ENCODE results near the gene POLR2B.

POLR2B gene

DNA sequence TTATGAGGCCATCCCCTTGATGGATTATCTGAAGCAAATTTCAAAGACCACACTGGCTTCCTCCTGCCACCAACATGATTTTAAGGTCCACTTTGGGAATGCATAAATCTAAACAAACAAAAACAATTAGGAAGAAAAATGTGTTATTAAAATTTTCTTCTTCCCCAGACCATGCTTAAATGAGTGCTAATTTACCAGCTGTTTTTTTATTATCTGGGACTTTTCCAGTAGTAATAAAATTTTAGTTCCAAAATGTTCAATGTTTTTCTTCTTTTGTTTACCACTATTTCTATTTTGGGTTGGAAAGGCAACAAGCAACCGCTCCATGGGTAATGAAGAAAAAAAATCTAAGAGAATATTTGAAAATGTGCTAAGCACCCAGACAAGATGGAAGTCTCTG, 62.3 kb downstream of the POLR2B start:
- H3K4me3 ChIP-seq (ENCODE audit: insufficient read depth, low read length, poor library complexity, severe bottlenecking), result no peak overlapping the region
- H3K27ac ChIP-seq (ENCODE audit: low read depth, low read length), result no peak overlapping the region
- no peak for TF ChIP-seq EZH2phosphoT487 (conservative IDR thresholded peaks at IDR 0.05; ENCODE audit: low read length)
- TF ChIP-seq, protein P1, sequence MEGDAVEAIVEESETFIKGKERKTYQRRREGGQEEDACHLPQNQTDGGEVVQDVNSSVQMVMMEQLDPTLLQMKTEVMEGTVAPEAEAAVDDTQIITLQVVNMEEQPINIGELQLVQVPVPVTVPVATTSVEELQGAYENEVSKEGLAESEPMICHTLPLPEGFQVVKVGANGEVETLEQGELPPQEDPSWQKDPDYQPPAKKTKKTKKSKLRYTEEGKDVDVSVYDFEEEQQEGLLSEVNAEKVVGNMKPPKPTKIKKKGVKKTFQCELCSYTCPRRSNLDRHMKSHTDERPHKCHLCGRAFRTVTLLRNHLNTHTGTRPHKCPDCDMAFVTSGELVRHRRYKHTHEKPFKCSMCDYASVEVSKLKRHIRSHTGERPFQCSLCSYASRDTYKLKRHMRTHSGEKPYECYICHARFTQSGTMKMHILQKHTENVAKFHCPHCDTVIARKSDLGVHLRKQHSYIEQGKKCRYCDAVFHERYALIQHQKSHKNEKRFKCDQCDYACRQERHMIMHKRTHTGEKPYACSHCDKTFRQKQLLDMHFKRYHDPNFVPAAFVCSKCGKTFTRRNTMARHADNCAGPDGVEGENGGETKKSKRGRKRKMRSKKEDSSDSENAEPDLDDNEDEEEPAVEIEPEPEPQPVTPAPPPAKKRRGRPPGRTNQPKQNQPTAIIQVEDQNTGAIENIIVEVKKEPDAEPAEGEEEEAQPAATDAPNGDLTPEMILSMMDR (IDR thresholded peaks at IDR 0.05; ENCODE audit: insufficient read depth, low read length, poor library complexity, severe bottlenecking), result no peak
- no peak overlapping the region for H3K4me2 ChIP-seq (ENCODE audit: low read depth, low read length, poor library complexity, severe bottlenecking)
- H3K9me2 ChIP-seq (replicated peaks; ENCODE audit: insufficient read depth, low read length), result no peaks in the 10 kb centered on the region
- no peaks in the 10 kb centered on the region for H3F3A ChIP-seq (ENCODE audit: insufficient read depth)
- no peaks in the 10 kb centered on the region for H3K27me3 ChIP-seq (ENCODE audit: low read length)
- no peak overlapping the region for H2AFZ ChIP-seq (ENCODE audit: low read depth, low read length, severe bottlenecking)
- no peaks in the 10 kb centered on the region for H3K9me3 ChIP-seq (ENCODE audit: insufficient read depth, low read length)
- H4K20me1 ChIP-seq (ENCODE audit: low read depth, low read length), result no peaks in the 10 kb centered on the region
- no peak overlapping the region for H3K9ac ChIP-seq (ENCODE audit: low read length)
- no peaks in the 10 kb centered on the region for H3K36me3 ChIP-seq (ENCODE audit: low read length)
- H3K79me2 ChIP-seq (ENCODE audit: insufficient read depth, low read length), result no peaks in the 10 kb centered on the region

DNA sequence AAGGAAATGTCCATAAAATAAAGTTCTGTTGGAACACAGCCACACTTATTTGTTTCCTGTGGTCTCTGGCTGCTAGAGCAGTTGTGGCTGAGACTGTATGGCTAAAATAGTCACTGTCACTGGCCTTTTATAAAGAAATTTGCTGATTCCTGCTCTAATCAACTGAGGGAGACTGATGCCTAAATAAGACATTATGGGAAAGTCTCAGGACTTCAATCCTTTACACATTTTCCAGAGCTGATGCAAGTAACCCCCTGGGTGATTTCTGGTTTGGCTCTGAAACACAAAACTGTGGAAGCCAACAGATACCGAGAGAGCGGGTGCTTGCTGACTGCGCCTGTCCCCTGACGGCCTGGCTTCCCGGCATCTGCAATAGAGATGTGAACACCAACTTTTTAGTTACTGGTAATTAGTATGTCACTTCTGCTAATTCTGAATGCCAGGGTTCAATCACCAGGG, 64.0 kb downstream of the POLR2B start:
- Histone ChIP-seq H3K4me2 (ENCODE audit: low read depth, low read length, poor library complexity, severe bottlenecking) (no peak overlapping the region), H3K9ac (ENCODE audit: low read length) (no peak overlapping the region), H3K9me2 (replicated peaks; ENCODE audit: insufficient read depth, low read length) (no peaks in the 10 kb centered on the region), H2AFZ (ENCODE audit: low read depth, low read length, severe bottlenecking) (no peak overlapping the region), H3K9me3 (ENCODE audit: insufficient read depth, low read length) (no peaks in the 10 kb centered on the region), H3F3A (ENCODE audit: insufficient read depth) (no peaks in the 10 kb centered on the region), H4K20me1 (ENCODE audit: low read depth, low read length) (no peaks in the 10 kb centered on the region), H3K27ac (ENCODE audit: low read depth, low read length) (no peak overlapping the region), H3K4me3 (ENCODE audit: insufficient read depth, low read length, poor library complexity, severe bottlenecking) (no peak overlapping the region), H3K36me3 (ENCODE audit: low read length) (no peaks in the 10 kb centered on the region), H3K27me3 (ENCODE audit: low read length) (no peaks in the 10 kb centered on the region), H3K79me2 (ENCODE audit: insufficient read depth, low read length) (no peaks in the 10 kb centered on the region)
- no peak for TF ChIP-seq EZH2phosphoT487 (conservative IDR thresholded peaks at IDR 0.05; ENCODE audit: low read length)
- TF ChIP-seq, protein P1 (IDR thresholded peaks at IDR 0.05; ENCODE audit: insufficient read depth, low read length, poor library complexity, severe bottlenecking), result no peak

DNA sequence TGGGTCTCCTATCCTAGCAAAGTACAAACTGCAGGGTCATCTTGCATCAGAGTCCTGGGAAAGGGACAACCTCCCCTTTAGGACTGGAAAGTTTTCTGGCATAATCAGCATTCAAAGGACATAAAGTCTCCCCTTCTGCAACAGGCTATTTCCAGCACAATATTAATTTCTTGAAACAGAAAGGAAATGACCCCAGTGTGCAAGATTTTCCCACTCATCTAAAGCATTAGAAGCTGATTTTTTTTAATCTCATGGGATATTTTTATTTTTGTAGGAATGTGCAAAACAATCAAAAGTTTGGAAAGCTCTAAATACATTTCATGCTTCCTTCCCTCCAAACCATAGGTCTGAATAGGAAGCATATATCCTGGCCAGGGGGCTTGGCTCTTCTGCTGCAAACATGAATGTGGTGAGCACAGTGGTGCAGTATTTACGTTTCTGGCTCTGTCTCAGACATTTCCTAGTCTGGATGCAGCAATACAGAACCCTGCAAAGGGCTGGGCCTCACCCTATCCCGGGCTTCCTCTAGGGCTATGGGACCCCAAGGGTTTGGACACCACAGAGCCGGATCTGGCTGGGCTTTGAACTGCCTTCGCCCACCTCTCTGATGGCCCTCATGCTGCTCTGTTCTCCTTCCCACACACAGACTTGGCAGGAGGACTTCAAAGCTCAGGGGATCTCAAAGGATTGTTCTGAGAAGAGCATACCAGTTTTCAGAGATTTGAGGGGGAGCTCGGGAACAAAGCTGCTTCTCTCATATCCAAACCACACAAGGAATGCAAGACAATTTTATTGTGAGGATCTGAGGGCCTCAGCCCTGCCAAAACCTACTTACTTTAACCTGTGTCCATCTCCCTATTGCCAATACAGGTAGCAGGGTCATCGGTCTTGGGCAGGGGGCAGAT, 64.9 kb downstream of the POLR2B start:
- H2AFZ ChIP-seq (ENCODE audit: low read depth, low read length, severe bottlenecking), result no peak overlapping the region
- H3F3A ChIP-seq (ENCODE audit: insufficient read depth), result no peaks in the 10 kb centered on the region
- H3K79me2 ChIP-seq (ENCODE audit: insufficient read depth, low read length), result no peaks in the 10 kb centered on the region
- no peak overlapping the region for H3K9ac ChIP-seq (ENCODE audit: low read length)
- H3K36me3 ChIP-seq (ENCODE audit: low read length), result no peaks in the 10 kb centered on the region
- no peak overlapping the region for H3K4me2 ChIP-seq (ENCODE audit: low read depth, low read length, poor library complexity, severe bottlenecking)
- no peaks in the 10 kb centered on the region for H3K9me3 ChIP-seq (ENCODE audit: insufficient read depth, low read length)
- H3K27ac ChIP-seq (ENCODE audit: low read depth, low read length), result no peak overlapping the region
- H3K4me3 ChIP-seq (ENCODE audit: insufficient read depth, low read length, poor library complexity, severe bottlenecking), result no peak overlapping the region
- H3K9me2 ChIP-seq (replicated peaks; ENCODE audit: insufficient read depth, low read length), result no peaks in the 10 kb centered on the region
- no peaks in the 10 kb centered on the region for H4K20me1 ChIP-seq (ENCODE audit: low read depth, low read length)
- TF ChIP-seq, protein P1 (IDR thresholded peaks at IDR 0.05; ENCODE audit: insufficient read depth, low read length, poor library complexity, severe bottlenecking), result no peak
- H3K27me3 ChIP-seq (ENCODE audit: low read length), result no peaks in the 10 kb centered on the region
